Ovary (tissue), 9 donors: ENCODE data around the gene METTL16. TPM values are rescaled to one million over a fixed set of nuclear protein-coding genes. Genes with fewer than 3 reads are reported as not detected.
A peak's percentile ranks its signal among the peaks of the same experiment; 100 is the strongest.

Experiments used
- DNase-seq, 5 donors: peaks; one replicate each; pipeline ENCODE4 v3.0.0-alpha.2; 2019 to 2020
- H3K27ac ChIP-seq, 2 donors: fragments of 200-600 bp; one replicate each; pipeline versions ENCODE4 v1.5.1 to v1.8.0; 2019 to 2022
- H3K27me3 ChIP-seq: fragments of 200-600 bp; one replicate; pipeline ENCODE4 v1.8.0; 2022
- H3K36me3 ChIP-seq: fragments of 200-600 bp; sonication (generic); one replicate; pipeline ENCODE4 v1.5.1; 2019
- H3K4me1 ChIP-seq: one replicate; pipeline ENCODE4 v1.8.1; 2013; ENCODE audit warnings: mild to moderate bottlenecking, moderate library complexity; ENCODE audit not compliant: insufficient read depth
- H3K4me3 ChIP-seq: fragments of 200-600 bp; sonication (generic); one replicate; pipeline ENCODE4 v1.5.1; 2017
- H3K9me3 ChIP-seq, 2 donors: fragments of 200-600 bp in 1 of 2; sonication (generic) in 1 of 2; one replicate each; pipeline versions ENCODE4 v1.5.1 to v1.8.1; 2013 to 2019; ENCODE audit warnings: mild to moderate bottlenecking in 1 of 2, moderate library complexity in 1 of 2
- EP300 ChIP-seq: sonication (generic); formaldehyde crosslinking; IDR thresholded peaks from one replicate; pipeline ENCODE4 v1.6.1; 2017; ENCODE audit warnings: antibody characterized with exemption
- POLR2A ChIP-seq: fragments of 450-650 bp; IDR thresholded peaks from one replicate; pipeline ENCODE4 v1.6.1; 2017; ENCODE audit warnings: antibody characterized with exemption, mild to moderate bottlenecking, moderate library complexity
- WGBS, 3 donors: extraction: QIAGEN DNeasy Blood & Tissue Kit in 1 of 3; methylation state at CpG; one replicate each; pipeline versions ENCODE4 v1.1.5 to v1.1.7; 2013 to 2017; 5-methylcytosine and 5-hydroxymethylcytosine counted together
- intact Hi-C, 4 donors: fragments of 100-400 bp; cut with DNase I; formaldehyde crosslinking; loops; one replicate each; pipeline versions ENCODE4 v1.11.0 to v1.15.1; 2022 to 2023
- polyA plus RNA-seq, 2 donors: library from polyadenylated mRNA; stranded (reverse); fragments of 200-250 nt in 1 of 2; fragments of 350-450 nt in 1 of 2; fragmentation: Illumina TruSeq in 1 of 2; extraction: RNeasy Lipid Tissue Mini Kit (QIAGEN cat#74804) in 1 of 2; gene quantifications; one replicate each; pipeline ENCODE4 v1.2.3, GENCODE V29; 2013 to 2014
- total RNA-seq, 7 donors: library from RNA; depleted of rRNA in 2 of 7; stranded (reverse); fragments of >200 nt in 2 of 7; fragmentation: NEBNext Ultra II Directional in 3 of 7; extraction: Animal tissue kit (Norgen Biotek cat#: 25700) in 3 of 7; gene quantifications; one replicate each; pipeline versions ENCODE4 v1.1.0 to v1.2.4, GENCODE V29; 2016 to 2023
- TF ChIP-seq, protein P1 (sequence below), 3 donors: fragments of 450-650 bp in 2 of 3; fragments of 200-600 bp in 1 of 3; IDR thresholded peaks; one replicate each; pipeline versions ENCODE4 v1.5.1 to v1.8.0; 2016 to 2022; ENCODE audit warnings: antibody characterized with exemption in 3 of 3, mild to moderate bottlenecking in 1 of 3
- donor health status: DM: no; HTN: no; CAD: no; lungs with moderate emphysema.
- donor health status: DM: no; HTN: no; CAD: no.
- donor health status: Bipolar disorder and iron deficiency.
- donor health status: DM: yes; HTN: yes; CAD: no.
- donor health status: DM: no; HTN: no; CAD: no.
- donor health status: DM: yes; HTN: yes; CAD: no.

METTL16 gene
- total and polyA plus RNA-seq, 9 donors, result 18.4 to 69.1 (median 38.8) TPM

DNA sequence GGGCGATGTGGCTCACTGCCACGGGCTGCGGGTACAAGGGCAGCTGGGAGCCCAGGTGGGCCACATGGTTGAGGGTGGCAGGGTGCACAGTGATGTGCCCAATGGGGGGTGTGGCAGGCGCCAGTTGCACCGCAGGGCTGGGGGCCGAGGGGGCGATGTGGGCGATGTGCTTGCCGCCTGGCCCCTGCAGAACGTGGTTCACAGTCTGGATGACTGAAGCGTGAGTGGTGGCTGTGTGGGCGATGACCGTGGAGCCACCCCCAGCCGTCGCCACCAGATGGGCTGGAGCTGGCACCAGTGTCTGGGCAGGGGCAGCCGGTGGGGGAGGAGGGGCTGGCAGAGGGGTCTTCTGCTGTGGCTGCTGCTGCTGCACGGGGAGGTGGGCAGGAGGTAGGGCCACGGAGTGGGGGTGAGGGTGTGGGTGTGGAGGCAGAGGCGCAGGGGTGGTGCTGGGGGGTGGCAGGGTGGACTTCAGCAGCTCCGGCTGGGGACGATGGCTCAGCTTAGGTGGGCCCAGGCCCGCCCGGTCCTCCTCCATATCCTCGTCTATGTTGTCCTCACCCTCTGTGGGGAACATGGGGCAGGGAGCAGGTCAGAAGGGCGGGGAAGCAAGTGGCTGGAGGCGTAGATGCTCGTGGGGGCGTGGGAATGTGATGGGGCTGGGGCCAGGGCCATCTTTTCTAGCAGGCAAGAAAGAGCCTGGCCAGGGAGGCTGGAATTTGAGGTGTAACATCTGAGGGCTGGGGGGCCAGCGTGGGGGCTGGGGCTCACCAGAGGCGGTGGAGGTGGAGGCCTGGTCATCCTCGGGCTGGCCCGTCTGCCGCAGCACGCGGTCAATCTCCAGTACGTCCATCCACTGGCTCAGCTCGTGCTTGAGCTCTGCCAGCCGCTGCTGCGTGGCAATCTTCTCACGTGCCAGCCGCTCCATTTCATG, 124.3 kb downstream of the METTL16 start:
- Histone ChIP-seq H3K36me3 (no peaks in the 10 kb centered on the region), H3K4me3 (no peak overlapping the region), H3K4me1 (peaks cover 10% of the 10 kb centered on the region), H3K27me3 (no peaks in the 10 kb centered on the region), H3K9me3 (no peaks in the 10 kb centered on the region), H3K27ac (no peak overlapping the region)
- TF ChIP-seq EP300 (no peak), POLR2A (no peak)
- TF ChIP-seq, protein P1, sequence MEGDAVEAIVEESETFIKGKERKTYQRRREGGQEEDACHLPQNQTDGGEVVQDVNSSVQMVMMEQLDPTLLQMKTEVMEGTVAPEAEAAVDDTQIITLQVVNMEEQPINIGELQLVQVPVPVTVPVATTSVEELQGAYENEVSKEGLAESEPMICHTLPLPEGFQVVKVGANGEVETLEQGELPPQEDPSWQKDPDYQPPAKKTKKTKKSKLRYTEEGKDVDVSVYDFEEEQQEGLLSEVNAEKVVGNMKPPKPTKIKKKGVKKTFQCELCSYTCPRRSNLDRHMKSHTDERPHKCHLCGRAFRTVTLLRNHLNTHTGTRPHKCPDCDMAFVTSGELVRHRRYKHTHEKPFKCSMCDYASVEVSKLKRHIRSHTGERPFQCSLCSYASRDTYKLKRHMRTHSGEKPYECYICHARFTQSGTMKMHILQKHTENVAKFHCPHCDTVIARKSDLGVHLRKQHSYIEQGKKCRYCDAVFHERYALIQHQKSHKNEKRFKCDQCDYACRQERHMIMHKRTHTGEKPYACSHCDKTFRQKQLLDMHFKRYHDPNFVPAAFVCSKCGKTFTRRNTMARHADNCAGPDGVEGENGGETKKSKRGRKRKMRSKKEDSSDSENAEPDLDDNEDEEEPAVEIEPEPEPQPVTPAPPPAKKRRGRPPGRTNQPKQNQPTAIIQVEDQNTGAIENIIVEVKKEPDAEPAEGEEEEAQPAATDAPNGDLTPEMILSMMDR (IDR thresholded peaks at IDR 0.05), result no peak
- peak in 2 of 5 donors; percentile 43 to 45 for DNase-seq
- WGBS, 3 donors, result 83 to 89% (median 85%) methylated on average over 41 of the region's 41 CpGs
- intact Hi-C loops, result loop anchor here in 1 of 4 donors (10.0 kb wide), 1 partner anchor 297 kb away; no protein-coding TSS in a partner anchor

DNA sequence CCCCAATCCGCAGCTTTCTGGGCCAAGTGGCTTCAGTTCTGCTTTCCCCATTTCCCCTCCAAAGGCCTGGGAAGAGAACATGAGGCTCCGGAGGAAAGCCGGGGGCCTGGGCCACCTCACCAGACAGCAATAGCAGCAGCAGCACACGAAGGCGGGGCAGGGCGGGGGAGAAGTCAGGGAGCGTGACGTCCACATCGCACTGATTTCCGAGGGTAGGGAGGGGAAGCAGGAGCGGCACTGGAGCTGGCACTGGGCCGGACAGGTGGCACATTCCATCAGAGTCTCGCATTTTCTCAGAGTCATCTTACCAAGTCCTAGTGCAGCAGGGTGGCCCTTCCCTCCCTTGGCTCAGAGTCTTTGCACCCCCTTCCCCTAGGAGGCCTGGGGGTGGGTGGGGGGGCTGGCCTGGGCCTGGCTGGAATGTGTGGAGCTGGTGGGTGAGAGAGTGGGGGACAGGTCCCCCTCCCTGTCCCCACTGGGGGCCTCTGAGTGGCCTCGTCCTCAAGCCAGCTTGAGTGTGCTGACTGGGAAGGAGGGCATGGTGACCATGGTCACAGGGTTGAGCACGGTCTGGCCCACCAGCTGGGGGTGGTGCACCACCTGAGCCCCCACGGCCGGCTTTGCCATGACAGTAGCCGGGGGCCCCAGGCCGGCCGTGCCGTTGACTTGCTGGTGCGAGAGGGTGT, 125.1 kb downstream of the METTL16 start:
- 75 to 79% (median 78%) methylated on average over 22 of the region's 22 CpGs for WGBS, 3 donors
- Histone ChIP-seq H3K36me3 (no peaks in the 10 kb centered on the region), H3K9me3 (no peaks in the 10 kb centered on the region), H3K4me1 (peaks cover 10% of the 10 kb centered on the region), H3K4me3 (no peak overlapping the region), H3K27me3 (no peaks in the 10 kb centered on the region), H3K27ac (peak overlapping the region in 1 of 2 donors; percentile 77)
- TF ChIP-seq POLR2A (no peak), EP300 (no peak)
- TF ChIP-seq, protein P1 (IDR thresholded peaks at IDR 0.05), result no peak
- peak in 3 of 5 donors; percentile 35 to 50 (median 48) for DNase-seq
- intact Hi-C loops, result loop anchor here in 1 of 4 donors (10.0 kb wide), 1 partner anchor 298 kb away; no protein-coding TSS in a partner anchor

GRCh38 chr17:2385240-2386210, 126.2 kb downstream of the METTL16 start:
- Histone ChIP-seq H3K27ac (peak overlapping the region in 1 of 2 donors; percentile 77), H3K4me3 (no peak overlapping the region), H3K27me3 (no peaks in the 10 kb centered on the region), H3K9me3 (no peaks in the 10 kb centered on the region), H3K4me1 (peaks cover 10% of the 10 kb centered on the region), H3K36me3 (no peaks in the 10 kb centered on the region)
- intact Hi-C loops, result loop anchor here in 1 of 4 donors (10.0 kb wide), 1 partner anchor 299 kb away; no protein-coding TSS in a partner anchor
- no peak for TF ChIP-seq POLR2A
- TF ChIP-seq, protein P1 (IDR thresholded peaks at IDR 0.05), result no peak
- no peak for TF ChIP-seq EP300
- peak in 4 of 5 donors; percentile 68 to 76 (median 71) for DNase-seq
- WGBS, 3 donors, result 27 to 44% (median 34%) methylated on average over 16 to 18 of the region's 18 CpGs
